ENCODE results near the gene SLC25A26.
"Not testable (repeated sequence)": the region's sequence is repeated elsewhere in the genome, so short reads cannot be mapped to it uniquely, and the experiment has no call there.

Gene SLC25A26

DNA sequence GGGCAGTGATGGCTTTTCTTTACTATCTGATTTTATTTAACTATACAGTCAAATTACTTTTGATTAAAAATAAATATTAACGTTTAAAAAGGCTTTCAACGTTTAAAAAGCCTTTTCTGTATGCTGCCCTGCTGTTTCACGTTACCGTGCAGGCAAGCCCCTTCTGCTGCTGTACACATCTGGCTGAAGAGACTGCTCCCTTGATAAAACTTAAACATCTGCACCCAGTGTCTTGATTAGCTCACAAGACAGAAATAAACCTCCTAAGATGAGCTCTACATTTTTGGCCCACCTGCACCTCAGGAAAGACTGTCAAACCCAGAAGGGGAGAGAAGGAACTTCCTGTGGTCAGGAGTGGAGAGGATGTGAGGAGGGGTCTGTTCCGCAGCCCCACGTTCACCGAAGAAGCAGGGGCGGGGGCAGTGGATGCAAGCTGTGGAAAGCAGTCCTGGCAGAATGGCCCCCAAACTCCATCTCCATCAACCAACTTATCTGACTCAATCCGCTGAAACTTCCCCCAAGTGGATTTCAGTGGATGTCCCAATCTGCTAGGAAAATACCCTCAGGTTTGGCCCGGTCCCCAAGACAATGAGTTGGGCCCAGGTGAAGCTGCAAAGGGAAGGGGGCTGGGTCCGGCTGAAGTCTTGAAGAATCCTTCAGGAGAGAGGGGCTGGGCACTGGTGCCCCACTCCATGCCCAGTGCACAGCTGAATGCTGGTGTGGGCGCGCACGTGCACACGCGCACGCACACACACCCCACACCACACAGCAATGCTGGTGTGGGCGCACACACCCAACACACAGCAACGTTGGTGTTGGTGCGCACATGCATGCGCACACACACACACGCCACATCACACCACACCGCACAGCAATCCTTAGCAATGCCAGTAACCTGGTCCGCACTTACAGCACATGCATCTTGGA, 191.4 kb downstream of the SLC25A26 start:
- DNase-seq (ENCODE audit: low read depth) = no peak

DNA sequence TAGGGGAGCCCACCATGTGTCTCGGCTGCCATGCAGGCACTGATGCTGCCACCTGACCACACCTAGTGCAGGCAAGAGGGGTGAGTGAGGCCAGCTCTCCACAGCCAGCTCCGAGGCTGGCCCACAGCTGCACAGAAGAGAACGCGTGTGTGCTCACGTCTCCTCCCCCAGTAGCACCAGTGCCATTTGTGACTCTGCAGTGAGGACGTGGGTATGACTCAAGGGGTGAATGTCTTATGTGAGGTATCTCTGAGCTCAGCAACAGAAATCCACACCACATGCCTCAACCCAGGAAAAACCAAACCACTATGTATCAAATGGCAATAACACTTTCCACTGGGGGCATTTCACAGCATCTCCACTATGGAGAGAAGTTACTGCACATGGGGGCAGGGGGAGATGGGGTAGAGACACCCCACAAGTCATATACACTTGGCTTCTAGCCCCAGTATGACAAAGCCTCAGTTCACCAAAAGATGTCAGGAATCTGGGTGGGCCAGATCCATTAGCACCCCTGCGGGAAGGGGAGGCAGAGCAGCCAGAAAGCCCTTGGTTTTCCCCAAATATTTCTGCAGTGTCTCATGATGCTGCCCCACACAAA, 192.4 kb downstream of the SLC25A26 start:
- no peak for DNase-seq (ENCODE audit: low read depth)

DNA sequence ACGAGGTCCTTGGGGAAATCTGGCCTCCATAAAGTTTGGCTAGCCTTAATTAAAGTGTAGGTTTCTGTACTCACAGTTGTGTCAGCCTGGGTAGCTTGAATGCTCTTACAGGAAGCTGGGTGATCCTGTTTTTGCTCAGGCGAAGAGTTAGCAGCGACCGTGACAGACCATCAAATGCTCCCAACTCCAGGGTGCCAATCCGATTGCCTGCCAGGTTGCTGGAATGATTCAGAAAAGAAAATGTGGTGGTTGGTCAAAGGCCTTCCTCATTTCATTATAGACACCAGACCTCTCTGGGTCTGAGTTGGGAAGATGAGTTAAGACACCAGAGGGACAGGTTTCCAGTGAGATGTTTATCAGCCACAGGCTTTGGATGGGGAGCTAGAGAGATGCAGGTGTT, 194.0 kb downstream of the SLC25A26 start:
- DNase-seq (ENCODE audit: low read depth) = no peak

DNA sequence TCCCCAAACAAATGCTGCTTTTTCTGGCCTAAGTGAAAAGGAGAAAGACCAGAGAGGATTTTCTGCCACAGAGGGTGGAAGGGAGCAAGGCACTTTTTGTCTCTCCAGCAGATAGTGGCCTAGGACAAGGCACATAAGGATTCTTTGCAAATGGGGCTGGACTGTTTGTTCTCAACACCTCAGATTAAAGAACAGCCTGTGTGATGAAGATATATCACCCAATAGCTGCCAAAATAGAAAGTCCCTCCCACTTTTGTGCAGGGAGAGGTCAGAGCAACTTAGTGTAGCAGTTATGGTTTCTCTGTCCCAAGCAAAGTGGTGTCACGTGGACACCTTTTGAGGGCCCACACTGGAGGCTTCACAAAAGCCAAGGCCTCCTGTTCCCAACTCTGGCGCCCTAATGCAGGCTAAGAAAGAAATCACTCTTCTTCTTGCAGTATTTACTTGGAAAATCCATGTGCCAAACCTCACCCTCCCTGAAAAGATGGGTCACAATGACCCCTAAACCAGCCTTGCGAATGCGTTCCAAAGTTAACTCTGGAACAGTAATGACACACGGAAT, 195.1 kb downstream of the SLC25A26 start:
- no peak for DNase-seq (ENCODE audit: low read depth)

DNA sequence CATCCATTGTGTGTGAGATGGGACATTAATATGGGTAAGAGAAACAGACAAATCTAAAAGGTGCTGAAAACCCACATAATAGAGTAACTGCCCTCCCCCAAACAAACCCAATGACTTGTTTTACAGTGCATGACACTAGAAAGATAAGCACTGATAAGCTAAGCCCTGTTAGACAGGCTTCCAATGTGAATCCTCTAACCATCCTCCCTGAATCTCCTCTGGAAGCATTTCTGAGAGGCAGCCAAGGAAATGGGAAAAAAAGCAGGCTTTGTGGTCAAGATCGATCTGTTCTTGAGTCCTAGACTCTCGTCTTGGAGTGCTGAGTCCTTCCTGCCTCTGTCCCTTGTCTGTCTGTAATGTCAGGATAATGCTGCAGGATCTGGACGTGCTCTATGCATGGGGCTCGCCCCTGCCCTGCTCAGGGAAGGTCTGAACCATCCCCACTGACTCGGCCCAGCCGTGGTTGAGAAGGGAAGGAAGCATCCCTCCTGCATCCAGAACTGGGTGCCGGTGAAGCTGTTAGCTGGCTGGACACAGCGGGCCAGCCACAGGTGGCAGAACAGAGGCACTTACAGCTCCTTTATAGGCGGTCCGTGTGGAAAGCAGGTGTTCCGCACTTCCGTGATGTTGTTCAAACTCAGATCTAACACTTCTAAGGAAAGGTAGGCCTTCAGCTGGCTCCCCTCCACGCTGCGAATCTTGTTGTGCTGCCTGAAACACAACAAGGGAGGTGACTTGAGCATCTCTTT, 195.9 kb downstream of the SLC25A26 start:
- DNase-seq (ENCODE audit: low read depth) = no peak

DNA sequence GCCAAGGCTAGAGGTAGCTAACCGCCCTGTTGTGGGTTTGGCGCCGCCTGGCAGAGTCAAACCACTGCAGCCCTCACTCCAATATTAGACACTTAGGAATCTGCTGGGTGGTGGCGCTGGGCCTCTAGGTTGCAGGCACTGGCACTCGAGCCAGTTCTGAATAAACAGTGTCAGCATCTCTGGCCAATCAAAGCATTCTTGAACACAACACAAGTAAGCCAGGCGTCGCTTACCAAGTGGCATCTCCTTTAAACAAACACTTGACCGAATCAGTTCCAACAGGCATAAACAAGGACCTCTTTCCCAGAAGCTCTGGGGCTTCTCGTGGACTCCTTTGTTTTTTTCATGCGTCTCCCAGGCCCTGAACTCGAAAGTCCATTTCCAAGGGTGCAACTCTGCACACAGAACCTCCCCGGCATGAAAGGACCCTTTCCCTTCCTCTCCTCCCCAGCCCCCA, 197.7 kb downstream of the SLC25A26 start:
- no peak for DNase-seq (ENCODE audit: low read depth)

DNA sequence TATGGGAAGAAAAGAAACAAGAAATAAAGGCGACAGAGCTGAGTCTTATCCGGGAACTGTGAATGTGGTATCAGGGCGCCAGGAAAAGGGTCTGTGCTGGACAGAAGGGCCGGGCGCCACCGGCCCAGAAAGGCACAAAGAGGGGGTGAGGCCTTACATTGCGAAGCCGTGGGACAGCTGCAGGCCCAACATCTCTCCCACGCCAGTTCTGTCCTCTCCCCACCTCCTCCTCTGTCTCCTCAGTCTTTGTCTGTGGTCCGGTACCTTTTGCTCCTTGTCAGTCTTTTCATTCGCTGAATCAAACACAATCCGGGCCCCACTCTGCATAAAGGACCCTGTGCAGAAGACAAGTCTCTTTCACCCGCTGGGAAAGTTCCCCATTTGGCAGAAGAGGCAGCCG, 198.2 kb downstream of the SLC25A26 start:
- DNase-seq (ENCODE audit: low read depth) = no peak

DNA sequence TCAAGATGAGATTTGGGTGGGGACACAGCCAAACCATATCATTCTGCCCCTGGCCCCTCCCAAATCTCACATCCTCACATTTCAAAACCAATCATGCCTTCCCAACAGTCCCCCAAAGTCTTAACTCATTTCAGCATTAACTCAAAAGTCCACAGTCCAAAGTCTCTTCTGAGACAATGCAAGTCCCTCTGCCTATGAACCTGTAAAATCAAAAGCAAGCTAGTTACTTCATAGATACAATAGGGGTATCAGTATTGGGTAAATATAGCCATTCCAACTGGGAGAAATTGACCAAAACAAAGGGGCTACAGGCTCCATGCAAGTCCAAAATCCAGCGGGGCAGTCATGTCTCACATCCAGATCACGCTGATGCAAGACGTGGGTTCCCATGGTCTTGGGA, 200.3 kb downstream of the SLC25A26 start:
- not testable (repeated sequence) for DNase-seq (ENCODE audit: low read depth)

DNA sequence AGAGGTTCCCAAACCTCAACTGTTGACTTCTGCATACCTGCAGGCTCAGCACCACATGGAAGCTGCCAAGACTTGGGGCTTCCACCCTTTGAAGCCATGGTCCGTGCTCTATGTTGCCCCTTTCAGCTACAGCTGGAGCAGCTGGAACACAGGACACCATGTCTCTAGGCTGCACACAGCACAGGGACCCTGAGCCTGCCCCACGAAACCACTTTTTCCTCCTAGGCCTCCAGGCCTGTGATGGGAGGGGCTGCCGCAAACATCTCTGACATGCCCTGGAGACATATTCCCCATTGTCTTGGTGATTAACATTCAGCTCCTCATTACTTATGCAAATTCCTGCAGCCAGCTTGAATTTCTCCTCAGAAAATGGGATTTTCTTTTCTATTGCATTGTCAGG, 201.1 kb downstream of the SLC25A26 start:
- DNase-seq (ENCODE audit: low read depth) = not testable (repeated sequence)

DNA sequence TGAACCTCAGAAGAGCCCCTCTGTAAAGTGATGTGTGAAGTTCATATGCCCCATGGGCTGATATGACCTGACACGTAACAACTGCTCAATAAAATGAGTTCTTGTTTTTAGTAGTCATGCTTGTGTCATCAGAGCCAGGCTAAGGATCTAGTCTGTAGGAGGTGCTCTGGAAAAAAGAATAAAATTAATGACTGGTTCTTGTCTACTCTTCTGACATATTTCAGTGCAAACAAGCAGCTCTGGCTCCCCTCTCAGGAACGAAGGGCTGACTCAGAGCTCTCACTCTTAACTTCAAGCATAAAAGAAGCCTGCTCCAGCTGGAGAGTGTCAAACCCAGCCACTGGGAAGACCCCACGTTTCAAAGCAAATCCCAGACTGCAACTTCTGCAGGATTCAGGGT, 203.0 kb downstream of the SLC25A26 start:
- DNase-seq (ENCODE audit: low read depth) = no peak

DNA sequence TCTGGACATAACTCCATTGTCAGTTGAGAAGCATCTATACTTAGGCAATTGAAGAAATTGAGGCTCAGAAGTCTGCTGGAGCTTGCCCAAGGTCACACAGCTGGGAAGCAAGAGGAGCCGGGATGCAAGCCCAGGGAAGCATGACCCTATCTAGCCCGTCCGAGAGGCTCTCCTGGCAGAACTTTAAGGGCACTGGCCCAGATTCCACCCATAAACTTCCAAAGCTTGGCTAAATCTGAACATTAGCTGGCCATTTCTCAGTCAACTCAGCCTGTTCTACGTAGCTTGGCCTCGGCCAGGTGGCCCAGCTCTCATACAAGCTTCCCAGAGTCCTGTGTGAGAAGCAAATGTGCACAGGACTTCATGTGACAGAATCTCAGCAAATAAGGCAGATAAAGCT, 204.2 kb downstream of the SLC25A26 start:
- no peak for DNase-seq (ENCODE audit: low read depth)

DNA sequence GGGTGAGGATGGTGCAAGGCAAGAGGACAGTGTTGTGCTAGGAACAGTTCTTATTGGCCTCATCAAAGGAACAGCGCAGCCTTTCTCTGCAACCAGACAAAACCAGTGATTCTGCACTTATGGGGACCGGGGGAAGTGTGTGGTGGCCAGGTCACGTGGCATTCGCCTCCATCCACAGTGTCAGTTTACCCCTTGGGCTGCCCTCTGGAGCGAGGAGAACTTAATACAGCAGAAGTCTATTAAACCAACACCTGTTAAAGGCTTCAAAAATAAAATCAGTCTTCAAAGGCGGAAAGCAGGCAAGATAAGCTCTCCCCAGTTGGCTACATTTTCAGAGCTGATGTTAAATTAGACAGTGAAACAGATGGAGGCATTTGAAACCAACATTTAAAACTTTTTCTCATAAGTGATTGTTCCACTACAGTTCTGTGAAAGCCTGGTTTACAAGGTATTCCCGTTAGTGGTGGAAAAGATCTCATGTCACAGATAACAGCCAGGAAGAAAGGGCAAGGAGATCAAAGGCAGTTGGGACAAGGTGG, 204.8 kb downstream of the SLC25A26 start:
- no peak for DNase-seq (ENCODE audit: low read depth)

DNA sequence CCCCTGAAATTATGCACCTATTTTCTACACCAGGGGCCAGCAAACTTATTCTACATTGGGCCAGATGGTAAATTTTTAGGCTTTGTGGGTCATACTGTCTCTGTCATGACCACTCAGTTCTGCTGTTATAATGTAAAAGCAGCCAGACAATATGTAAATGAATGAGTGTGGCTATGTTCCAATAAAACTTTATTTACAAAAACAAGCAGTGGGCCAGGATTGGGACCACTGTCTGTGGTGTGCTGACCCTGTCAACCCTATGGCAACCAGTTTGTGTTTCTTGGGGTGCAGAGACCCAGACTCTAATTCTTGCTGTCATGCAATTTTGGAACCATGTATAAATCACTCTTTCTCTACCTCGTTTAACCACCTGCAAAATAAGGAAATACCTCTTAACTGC, 205.3 kb downstream of the SLC25A26 start:
- no peak for DNase-seq (ENCODE audit: low read depth)

DNA sequence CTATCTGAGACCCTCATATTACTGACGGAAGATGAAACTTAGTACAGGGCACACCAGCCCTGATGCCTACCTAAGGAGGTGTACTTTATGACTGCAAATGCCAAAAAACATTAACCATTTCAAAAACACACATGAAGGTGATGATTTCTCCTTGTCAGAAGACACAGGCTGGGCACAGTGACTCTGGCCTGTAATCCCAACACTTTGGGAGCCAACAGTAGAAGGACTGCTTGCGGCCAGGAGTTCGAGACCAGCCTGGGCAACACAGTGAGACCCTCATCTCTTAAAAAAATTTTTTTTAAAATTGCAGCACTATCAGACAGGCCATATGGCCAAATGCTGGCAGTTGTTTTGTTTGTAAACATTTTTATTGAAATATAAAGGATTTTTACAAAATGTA, 206.6 kb downstream of the SLC25A26 start:
- no peak for DNase-seq (ENCODE audit: low read depth)

DNA sequence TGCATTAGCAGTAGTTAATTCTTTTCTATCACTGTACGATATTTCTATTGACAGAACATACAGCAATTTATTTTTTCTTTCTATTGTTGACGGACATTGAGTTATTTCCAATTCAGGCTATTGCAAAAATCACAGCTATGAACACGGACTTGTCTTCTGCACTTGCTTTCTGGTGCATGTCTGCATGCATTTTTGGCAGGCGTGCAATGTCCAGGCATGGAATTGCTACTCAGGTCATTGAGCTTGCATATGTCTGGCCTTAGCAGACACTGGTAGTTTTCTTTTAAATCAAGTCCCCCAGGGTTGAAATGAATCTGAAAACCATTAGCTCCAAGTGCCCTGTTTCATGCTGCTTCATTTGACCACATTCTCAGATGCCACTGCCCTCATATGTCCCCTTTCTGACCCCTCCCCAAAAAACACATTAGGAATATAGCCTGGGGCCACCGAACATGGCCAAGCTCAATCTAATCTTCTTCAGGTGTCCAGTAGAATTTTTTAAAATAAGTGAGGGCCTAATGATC, 207.2 kb downstream of the SLC25A26 start:
- no peak for DNase-seq (ENCODE audit: low read depth)

Measured in stimulated activated CD8-positive, alpha-beta memory T cell treated with anti-CD3 and anti-CD28 coated beads, Interleukin-15, amount 100 ng/mL, for 24 hours (primary cell).